ENCODE results near the gene ANKRD55.
"Not testable (repeated sequence)": the region's sequence is repeated elsewhere in the genome, so short reads cannot be mapped to it uniquely, and the experiment has no call there.

DNA sequence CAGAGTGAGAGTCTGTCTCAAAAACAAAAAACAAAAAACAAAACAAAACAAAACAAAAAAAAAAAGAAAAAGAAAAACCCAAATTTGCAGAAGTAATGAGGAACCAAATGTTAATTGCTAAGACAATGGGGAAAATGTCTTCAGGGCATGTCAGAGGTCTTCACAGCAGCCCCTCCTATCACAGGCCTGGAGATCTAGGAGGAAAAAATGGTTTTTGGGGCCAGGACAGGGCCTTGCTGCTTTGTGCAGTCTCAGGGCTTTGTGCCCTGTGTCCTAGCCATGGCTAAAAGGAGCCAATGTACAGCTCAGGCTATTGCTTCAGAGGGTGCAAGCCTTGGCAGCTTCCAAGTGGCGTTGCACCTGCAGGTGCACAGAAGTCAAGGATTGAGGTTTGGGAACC lies 9.1 kb upstream of the ANKRD55 start:
- TF ChIP-seq, protein P1, sequence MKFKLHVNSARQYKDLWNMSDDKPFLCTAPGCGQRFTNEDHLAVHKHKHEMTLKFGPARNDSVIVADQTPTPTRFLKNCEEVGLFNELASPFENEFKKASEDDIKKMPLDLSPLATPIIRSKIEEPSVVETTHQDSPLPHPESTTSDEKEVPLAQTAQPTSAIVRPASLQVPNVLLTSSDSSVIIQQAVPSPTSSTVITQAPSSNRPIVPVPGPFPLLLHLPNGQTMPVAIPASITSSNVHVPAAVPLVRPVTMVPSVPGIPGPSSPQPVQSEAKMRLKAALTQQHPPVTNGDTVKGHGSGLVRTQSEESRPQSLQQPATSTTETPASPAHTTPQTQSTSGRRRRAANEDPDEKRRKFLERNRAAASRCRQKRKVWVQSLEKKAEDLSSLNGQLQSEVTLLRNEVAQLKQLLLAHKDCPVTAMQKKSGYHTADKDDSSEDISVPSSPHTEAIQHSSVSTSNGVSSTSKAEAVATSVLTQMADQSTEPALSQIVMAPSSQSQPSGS (IDR thresholded peaks at IDR 0.05; ENCODE audit: low read length): not testable (repeated sequence)
- TF ChIP-seq SIX5 (IDR thresholded peaks at IDR 0.05; ENCODE audit: low read depth, low read length); JUND (IDR thresholded peaks at IDR 0.05; ENCODE audit: low read length); TAF1 (IDR thresholded peaks at IDR 0.05; ENCODE audit: low read depth, low read length); EP300 (IDR thresholded peaks at IDR 0.05; ENCODE audit: borderline replicate concordance in 1 of 2, low read depth in 2 of 2, low read length in 2 of 2); CHD1 (IDR thresholded peaks at IDR 0.05; ENCODE audit: low read depth, low read length); POLR2AphosphoS5 (IDR thresholded peaks at IDR 0.05; ENCODE audit: low read depth, low read length); SIN3A (conservative IDR thresholded peaks at IDR 0.05 in 1 of 2, IDR thresholded peaks at IDR 0.05 in 1 of 2; ENCODE audit: low read depth in 1 of 2, low read length in 2 of 2); TBP (IDR thresholded peaks at IDR 0.05; ENCODE audit: low read depth, low read length); CREB1 (IDR thresholded peaks at IDR 0.05); GTF2F1 (IDR thresholded peaks at IDR 0.05; ENCODE audit: borderline replicate concordance, low read depth, low read length): not testable (repeated sequence)
- TF ChIP-seq, protein P2, sequence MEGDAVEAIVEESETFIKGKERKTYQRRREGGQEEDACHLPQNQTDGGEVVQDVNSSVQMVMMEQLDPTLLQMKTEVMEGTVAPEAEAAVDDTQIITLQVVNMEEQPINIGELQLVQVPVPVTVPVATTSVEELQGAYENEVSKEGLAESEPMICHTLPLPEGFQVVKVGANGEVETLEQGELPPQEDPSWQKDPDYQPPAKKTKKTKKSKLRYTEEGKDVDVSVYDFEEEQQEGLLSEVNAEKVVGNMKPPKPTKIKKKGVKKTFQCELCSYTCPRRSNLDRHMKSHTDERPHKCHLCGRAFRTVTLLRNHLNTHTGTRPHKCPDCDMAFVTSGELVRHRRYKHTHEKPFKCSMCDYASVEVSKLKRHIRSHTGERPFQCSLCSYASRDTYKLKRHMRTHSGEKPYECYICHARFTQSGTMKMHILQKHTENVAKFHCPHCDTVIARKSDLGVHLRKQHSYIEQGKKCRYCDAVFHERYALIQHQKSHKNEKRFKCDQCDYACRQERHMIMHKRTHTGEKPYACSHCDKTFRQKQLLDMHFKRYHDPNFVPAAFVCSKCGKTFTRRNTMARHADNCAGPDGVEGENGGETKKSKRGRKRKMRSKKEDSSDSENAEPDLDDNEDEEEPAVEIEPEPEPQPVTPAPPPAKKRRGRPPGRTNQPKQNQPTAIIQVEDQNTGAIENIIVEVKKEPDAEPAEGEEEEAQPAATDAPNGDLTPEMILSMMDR (IDR thresholded peaks at IDR 0.05; ENCODE audit: control extremely low read depth in 1 of 3, insufficient read depth in 1 of 3, low read depth in 1 of 3, low read length in 3 of 3): not testable (repeated sequence)
